ENCODE results near the gene RSPO4. TPM values are rescaled to one million over a fixed set of nuclear protein-coding genes. Genes with fewer than 3 reads are reported as not detected.
A peak's percentile ranks its signal among the peaks of the same experiment; 100 is the strongest.

Gene RSPO4
- total and polyA plus RNA-seq, 2 of the 13 experiments (the other 11 are each of a cell fraction or from before 2014, with no cell fraction given): not detected

- no peak for FAIRE-seq
- Histone ChIP-seq H3K4me1 (ENCODE audit: insufficient read depth, low read length) (no peaks in the 10 kb centered on the region), H3K36me3 (replicated peaks in 1 of 2; ENCODE audit: control insufficient read depth in 1 of 2, insufficient read depth in 2 of 2, low read length in 2 of 2) (no peaks in the 10 kb centered on the region), H3K27me3 (ENCODE audit: control insufficient read depth in 1 of 2, insufficient read depth in 2 of 2, low read length in 2 of 2) (peaks cover 4 to 20% of the 10 kb centered on the region in 2 experiments; a peak in 3 of 5 replicates), H3K27ac (ENCODE audit: extremely low read length, insufficient read depth, low read length) (no peak overlapping the region), H4K20me1 (ENCODE audit: insufficient read depth, low read length) (no peaks in the 10 kb centered on the region), H3K9me3 (ENCODE audit: low read length) (no peaks in the 10 kb centered on the region), H3K79me2 (ENCODE audit: insufficient read depth, low read length) (no peaks in the 10 kb centered on the region), H3K4me2 (ENCODE audit: low read depth, low read length) (no peak overlapping the region), H3K9ac (ENCODE audit: insufficient read depth, low read depth, low read length) (no peak overlapping the region), H3K4me3 (replicated peaks in 1 of 3; ENCODE audit: insufficient read depth in 1 of 3, low read depth in 2 of 3, low read length in 3 of 3) (no peak overlapping the region), H2AFZ (ENCODE audit: low read length) (no peak overlapping the region)
- intact Hi-C loops (cut with micrococcal nuclease; ENCODE audit: unreplicated experiment) (no loop called here), in situ Hi-C loops (cut with HindIII; ENCODE audit: extremely low pct_ligation_motif_present, low pct_unique_long_range_greater_than_20kb) (loop anchor here (10.0 kb wide), 1 partner anchor 235 kb away; the partner anchor contains the start of gene TMEM74B)
- no TSS peak for BruUV-seq (replicated peaks)
- 7% methylated on average over 7 of the region's 7 CpGs for WGBS (ENCODE audit: low lambda C conversion rate)
- TF ChIP-seq HES4 (CRISPR knock-in tag; IDR thresholded peaks at IDR 0.05; ENCODE audit: borderline replicate concordance): 0 out of 2 replicates have a peak, but pooled peaks have one; percentile 14
- TF ChIP-seq ZNF713 (CRISPR knock-in tag; IDR thresholded peaks at IDR 0.05): no peak
- no peak for ATAC-seq
- no peak for DNase-seq (ENCODE audit: low spot score)
- ChIA-PET POLR2A (no interaction called here), CTCF (ENCODE audit: low intra/inter-chr PET ratio, low total read pairs) (no interaction called here)
Measured at GRCh38 chr20:949717-950116, 52.4 kb downstream of the RSPO4 start.

GRCh38 chr20:946826-947225, 55.3 kb downstream of the RSPO4 start:
- Histone ChIP-seq H3K36me3 (replicated peaks in 1 of 2; ENCODE audit: control insufficient read depth in 1 of 2, insufficient read depth in 2 of 2, low read length in 2 of 2) (no peaks in the 10 kb centered on the region), H3K27me3 (ENCODE audit: control insufficient read depth in 1 of 2, insufficient read depth in 2 of 2, low read length in 2 of 2) (peaks cover 0 to 12% of the 10 kb centered on the region in 2 experiments; a peak in 1 of 5 replicates), H2AFZ (ENCODE audit: low read length) (no peak overlapping the region), H3K9ac (ENCODE audit: insufficient read depth, low read depth, low read length) (no peak overlapping the region), H4K20me1 (ENCODE audit: insufficient read depth, low read length) (no peaks in the 10 kb centered on the region), H3K4me2 (ENCODE audit: low read depth, low read length) (no peak overlapping the region), H3K4me3 (replicated peaks in 1 of 3; ENCODE audit: insufficient read depth in 1 of 3, low read depth in 2 of 3, low read length in 3 of 3) (no peak overlapping the region), H3K4me1 (ENCODE audit: insufficient read depth, low read length) (no peaks in the 10 kb centered on the region), H3K79me2 (ENCODE audit: insufficient read depth, low read length) (no peaks in the 10 kb centered on the region), H3K27ac (ENCODE audit: extremely low read length, insufficient read depth, low read length) (no peak overlapping the region), H3K9me3 (ENCODE audit: low read length) (no peaks in the 10 kb centered on the region)
- in situ Hi-C loops (cut with HindIII; ENCODE audit: extremely low pct_ligation_motif_present, low pct_unique_long_range_greater_than_20kb) (no loop called here), intact Hi-C loops (cut with micrococcal nuclease; ENCODE audit: unreplicated experiment) (no loop called here)
- TF ChIP-seq ZNF891 (CRISPR knock-in tag; IDR thresholded peaks at IDR 0.05) (no peak), ZNF605 (CRISPR knock-in tag; IDR thresholded peaks at IDR 0.05) (no peak), ZNF629 (CRISPR knock-in tag; conservative IDR thresholded peaks at IDR 0.05) (no peak), ZNF574 (CRISPR knock-in tag; IDR thresholded peaks at IDR 0.05) (no peak), ZMAT3 (CRISPR knock-in tag; conservative IDR thresholded peaks at IDR 0.05) (no peak)
- BruUV-seq (replicated peaks): no TSS peak
- FAIRE-seq (no peak), ATAC-seq (no peak), DNase-seq (ENCODE audit: low spot score) (no peak)
- CTCF ChIA-PET (ENCODE audit: low intra/inter-chr PET ratio, low total read pairs): no interaction called here
- POLR2A ChIA-PET: no interaction called here
- WGBS (ENCODE audit: low lambda C conversion rate): 49% methylated on average over 7 of the region's 8 CpGs
